HG02981 (cell line): ENCODE results near the gene NOVA2.

ENCODE experiments used
- ATAC-seq: cut with Tn5 transposase; IDR thresholded peaks from one replicate; pipeline ENCODE4 v1.9.1; 2021; ENCODE audit warnings: mild to moderate bottlenecking, moderate library complexity; ENCODE audit not compliant: unreplicated experiment

NOVA2 gene

GRCh38 chr19:45929247-45929646 lies 44.4 kb downstream of the NOVA2 start:
- no peak for ATAC-seq

GRCh38 chr19:45927565-45928261 lies 46.0 kb downstream of the NOVA2 start:
- ATAC-seq = peak; percentile 59

- no peak for ATAC-seq
Measured at GRCh38 chr19:45924891-45925447, 48.7 kb downstream of the NOVA2 start.

GRCh38 chr19:45922281-45922680 lies 51.4 kb downstream of the NOVA2 start:
- no peak for ATAC-seq

- no peak for ATAC-seq
Measured at GRCh38 chr19:45920458-45920857, 53.2 kb downstream of the NOVA2 start.

- no peak for ATAC-seq
Measured at GRCh38 chr19:45919678-45920077, 54.0 kb downstream of the NOVA2 start.

- no peak for ATAC-seq
Measured at GRCh38 chr19:45918721-45919120, 54.9 kb downstream of the NOVA2 start.

GRCh38 chr19:45917421-45918091 lies 56.1 kb downstream of the NOVA2 start:
- no peak for ATAC-seq

- no peak for ATAC-seq
Measured at GRCh38 chr19:45913874-45914830, 59.5 kb downstream of the NOVA2 start, which contains the start of gene NANOS2. NANOS2 (minus strand) TSS chr19:45914778; CDS start chr19:45914693, 85 bp downstream.

GRCh38 chr19:45911291-45911690 lies 62.4 kb downstream of the NOVA2 start:
- ATAC-seq = no peak

- no peak for ATAC-seq
Measured at GRCh38 chr19:45908956-45909355, 64.7 kb downstream of the NOVA2 start.

- ATAC-seq = no peak
Measured at GRCh38 chr19:45906221-45906620, 67.4 kb downstream of the NOVA2 start.

GRCh38 chr19:45905011-45905410 lies 68.7 kb downstream of the NOVA2 start:
- ATAC-seq = no peak

- ATAC-seq = peak; percentile 90
Measured at GRCh38 chr19:45902651-45903625, 70.7 kb downstream of the NOVA2 start.

- no peak for ATAC-seq
Measured at GRCh38 chr19:45901912-45902650, 71.6 kb downstream of the NOVA2 start, which contains the start of gene MYPOP. MYPOP (minus strand) TSS chr19:45902613; CDS start chr19:45901773, 840 bp downstream.

- ATAC-seq = no peak
Measured at GRCh38 chr19:45901432-45901911, 72.2 kb downstream of the NOVA2 start.

- ATAC-seq = no peak
Measured at GRCh38 chr19:45900738-45901431, 72.8 kb downstream of the NOVA2 start.

GRCh38 chr19:45899919-45900589 lies 73.6 kb downstream of the NOVA2 start:
- no peak for ATAC-seq
